A673 (cell line): Measurements from ENCODE around the gene HIPK3. TPM values are rescaled to one million over a fixed set of nuclear protein-coding genes. Genes with fewer than 3 reads are reported as not detected.
A peak's percentile ranks its signal among the peaks of the same experiment; 100 is the strongest.

Source experiments
- BruUV-seq: library from RNA; stranded (reverse); fragments of 400-500 nt; replicated peaks from 2 replicates; lab custom pipeline; 2021; lab: Mats Ljungman, UMichigan
- CTCF ChIA-PET: fragments of 300-600 bp; sonication (Branson Sonifier 250); formaldehyde crosslinking; loops from one replicate; lab custom pipeline; 2022; ENCODE audit warnings: antibody characterized with exemption; lab: Charles Lee
- POLR2A ChIA-PET: fragments of 300-600 bp; sonication (Branson Sonifier 250); formaldehyde crosslinking; loops from one replicate; lab custom pipeline; 2022; ENCODE audit warnings: antibody characterized with exemption; ENCODE audit not compliant: low non-redundant PET; lab: Charles Lee
- DNase-seq: peaks from one replicate; pipeline ENCODE4 v3.0.0-alpha.2; 2015; ENCODE audit warnings: low spot score
- H3K27ac ChIP-seq: fragments of 200-600 bp; sonication (generic); 2 replicates; pipeline ENCODE4 v1.5.1; 2016; ENCODE audit warnings: mixed run types, low read depth, mild to moderate bottlenecking, mixed read lengths, antibody characterized with exemption, low read length; ENCODE audit not compliant: poor library complexity, severe bottlenecking
- H3K27me3 ChIP-seq: fragments of 200-600 bp; sonication (generic); replicated peaks from 2 replicates; pipeline ENCODE4 v1.6.1; 2017; ENCODE audit warnings: mixed run types, low read depth, mild to moderate bottlenecking, mixed read lengths, antibody characterized with exemption, low read length; ENCODE audit not compliant: insufficient read depth, poor library complexity
- H3K36me3 ChIP-seq: fragments of 200-600 bp; sonication (generic); 2 replicates; pipeline ENCODE4 v1.6.1; 2016; ENCODE audit warnings: mixed run types, mild to moderate bottlenecking, mixed read lengths, antibody characterized with exemption, low read length; ENCODE audit not compliant: insufficient read depth, poor library complexity, severe bottlenecking
- H3K4me1 ChIP-seq: fragments of 200-600 bp; sonication (generic); 2 replicates; pipeline ENCODE4 v1.6.1; 2017; ENCODE audit warnings: mixed run types, mild to moderate bottlenecking, mixed read lengths, antibody characterized with exemption, low read length; ENCODE audit not compliant: insufficient read depth, poor library complexity, severe bottlenecking
- H3K4me3 ChIP-seq: fragments of 200-600 bp; sonication (generic); 2 replicates; pipeline ENCODE4 v1.5.1; 2016; ENCODE audit warnings: low read depth, mixed run types, mild to moderate bottlenecking, mixed read lengths, low read length; ENCODE audit not compliant: poor library complexity, severe bottlenecking
- H3K9me3 ChIP-seq: fragments of 200-600 bp; sonication (generic); 2 replicates; pipeline ENCODE4 v1.6.1; 2016; ENCODE audit warnings: mixed run types, low read depth, mild to moderate bottlenecking, mixed read lengths, antibody characterized with exemption, low read length; ENCODE audit not compliant: poor library complexity, severe bottlenecking
- EZH2 ChIP-seq: fragments of 200-600 bp; sonication (generic); IDR thresholded peaks from 2 replicates; pipeline ENCODE4 v1.6.1; 2017; ENCODE audit warnings: borderline replicate concordance, low read depth, mild to moderate bottlenecking, mixed read lengths, antibody characterized with exemption, low read length; ENCODE audit not compliant: poor library complexity, severe bottlenecking
- intact Hi-C: fragments of 100-400 bp; cut with micrococcal nuclease; formaldehyde crosslinking; loops from one replicate; pipeline ENCODE4 v1.10.0; 2022; ENCODE audit not compliant: unreplicated experiment
- total RNA-seq: library from RNA; stranded (reverse); gene quantifications from 2 replicates; pipeline ENCODE4 v1.2.3, GENCODE V29; 2021
- TF ChIP-seq, protein P1 (sequence below): fragments of 300-800, 200-600 bp; sonication (generic); conservative IDR thresholded peaks from 2 replicates; pipeline ENCODE4 v1.5.1; 2017; ENCODE audit warnings: low read depth, mild to moderate bottlenecking, antibody characterized with exemption, low read length, moderate library complexity, mixed read lengths

The HIPK3 gene
- total RNA-seq, 1 experiment from 2014 or later = 86.7 TPM

- no peak overlapping the region for H3K4me3 ChIP-seq
- H3K9me3 ChIP-seq = no peaks in the 10 kb centered on the region
- no TSS peak for BruUV-seq
- H3K36me3 ChIP-seq = no peaks in the 10 kb centered on the region
- CTCF ChIA-PET = no interaction called here
- POLR2A ChIA-PET = no interaction called here
- no peak overlapping the region for H3K27ac ChIP-seq
- no peaks in the 10 kb centered on the region for H3K27me3 ChIP-seq
- TF ChIP-seq, protein P1, sequence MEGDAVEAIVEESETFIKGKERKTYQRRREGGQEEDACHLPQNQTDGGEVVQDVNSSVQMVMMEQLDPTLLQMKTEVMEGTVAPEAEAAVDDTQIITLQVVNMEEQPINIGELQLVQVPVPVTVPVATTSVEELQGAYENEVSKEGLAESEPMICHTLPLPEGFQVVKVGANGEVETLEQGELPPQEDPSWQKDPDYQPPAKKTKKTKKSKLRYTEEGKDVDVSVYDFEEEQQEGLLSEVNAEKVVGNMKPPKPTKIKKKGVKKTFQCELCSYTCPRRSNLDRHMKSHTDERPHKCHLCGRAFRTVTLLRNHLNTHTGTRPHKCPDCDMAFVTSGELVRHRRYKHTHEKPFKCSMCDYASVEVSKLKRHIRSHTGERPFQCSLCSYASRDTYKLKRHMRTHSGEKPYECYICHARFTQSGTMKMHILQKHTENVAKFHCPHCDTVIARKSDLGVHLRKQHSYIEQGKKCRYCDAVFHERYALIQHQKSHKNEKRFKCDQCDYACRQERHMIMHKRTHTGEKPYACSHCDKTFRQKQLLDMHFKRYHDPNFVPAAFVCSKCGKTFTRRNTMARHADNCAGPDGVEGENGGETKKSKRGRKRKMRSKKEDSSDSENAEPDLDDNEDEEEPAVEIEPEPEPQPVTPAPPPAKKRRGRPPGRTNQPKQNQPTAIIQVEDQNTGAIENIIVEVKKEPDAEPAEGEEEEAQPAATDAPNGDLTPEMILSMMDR = no peak
- no peak for TF ChIP-seq EZH2
- no peak for DNase-seq
- H3K4me1 ChIP-seq = peaks cover 12% of the 10 kb centered on the region
- intact Hi-C loops = no loop called here
These were observed 111.8 kb downstream of the HIPK3 start for GRCh38 chr11:33368931-33369330.

DNA sequence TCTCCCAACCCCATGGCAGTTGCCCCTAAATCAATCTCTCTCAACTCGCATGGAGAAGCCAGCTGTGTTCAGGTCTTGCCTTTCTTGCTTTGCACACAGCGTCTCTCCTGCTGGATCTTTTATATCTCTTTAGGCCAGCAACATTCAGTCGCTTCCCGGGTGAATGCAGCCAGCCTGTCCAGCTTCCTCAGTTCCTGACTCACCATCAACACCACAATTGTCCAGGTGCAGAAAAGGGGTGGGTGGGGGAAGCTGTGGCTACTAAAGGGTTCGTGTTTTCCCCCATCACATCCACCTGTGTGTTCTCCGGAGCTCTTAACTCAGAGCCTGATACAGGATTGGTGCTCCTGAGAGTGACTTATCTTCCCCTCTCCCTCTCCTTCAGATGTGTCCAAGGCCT, 116.5 kb downstream of the HIPK3 start:
- H3K4me3 ChIP-seq = no peak overlapping the region
- H3K9me3 ChIP-seq = no peaks in the 10 kb centered on the region
- no TSS peak for BruUV-seq
- H3K36me3 ChIP-seq = no peaks in the 10 kb centered on the region
- CTCF ChIA-PET = interaction anchor here (0.6 kb wide), 1 partner anchor 623 kb away, joined by 10 read pairs; no protein-coding TSS in a partner anchor
- peaks cover 22% of the 10 kb centered on the region for H3K27me3 ChIP-seq
- POLR2A ChIA-PET = no interaction called here
- no peak for DNase-seq
- intact Hi-C loops = no loop called here
- peaks cover 26% of the 10 kb centered on the region for H3K4me1 ChIP-seq
- no peak overlapping the region for H3K27ac ChIP-seq
- no peak for TF ChIP-seq EZH2
- TF ChIP-seq, protein P1 = no peak

GRCh38 chr11:33375236-33375635, 118.1 kb downstream of the HIPK3 start:
- no peaks in the 10 kb centered on the region for H3K36me3 ChIP-seq
- ChIA-PET CTCF (interaction anchor here (1.0 kb wide), 1 partner anchor 12 kb away, joined by 6 read pairs; no protein-coding TSS in a partner anchor), POLR2A (no interaction called here)
- H3K4me1 ChIP-seq = peaks cover 26% of the 10 kb centered on the region
- intact Hi-C loops = no loop called here
- BruUV-seq = no TSS peak
- H3K27me3 ChIP-seq = peaks cover 33% of the 10 kb centered on the region
- H3K9me3 ChIP-seq = no peaks in the 10 kb centered on the region
- no peak for DNase-seq
- H3K27ac ChIP-seq = no peak overlapping the region
- peak overlapping the region; percentile 56 for H3K4me3 ChIP-seq
- TF ChIP-seq, protein P1 = no peak
- no peak for TF ChIP-seq EZH2
